SK-N-SH (cell line): ENCODE measurements around the gene CD68. TPM values are rescaled to one million over a fixed set of nuclear protein-coding genes. Genes with fewer than 3 reads are reported as not detected.

ENCODE experiments used
- CTCF ChIA-PET: fragments of 300-600, 350-600 bp; formaldehyde crosslinking; extraction: SDS; loops from one replicate; lab custom pipeline; 2021; lab: Yijun Ruan, JAX
- POLR2A ChIA-PET: fragments of 350-600 bp; sonication (Branson Sonifier 250); formaldehyde crosslinking; extraction: SDS; loops from one replicate; lab custom pipeline; 2020; ENCODE audit warnings: antibody characterized with exemption, inconsistent platforms; lab: Yijun Ruan, JAX
- DNase-seq: peaks from one replicate; pipeline ENCODE4 v3.0.0; 2012
- H2AFZ ChIP-seq: fragments of 200-600 bp; sonication (generic); 2 replicates; pipeline ENCODE4 v1.8.1; 2016; ENCODE audit warnings: antibody characterized with exemption, mild to moderate bottlenecking, low read depth
- H3F3A ChIP-seq: fragments of 200-600 bp; sonication (generic); replicated peaks from 2 replicates; pipeline ENCODE3; 2016; ENCODE audit warnings: antibody characterized with exemption, mild to moderate bottlenecking; ENCODE audit not compliant: insufficient read depth
- H3K27ac ChIP-seq, 2 experiments: fragments of 200-500 bp in 1 of 2; fragments of 200-600 bp in 1 of 2; sonication (Bioruptor generic) in 1 of 2; sonication (generic), shearing (Covaris generic) in 1 of 2; 2 replicates each; pipeline versions ENCODE4 v1.5.1 to v1.6.1; 2014 to 2016; ENCODE audit warnings: low read depth in 2 of 2, inconsistent platforms in 1 of 2, low read length in 1 of 2, mild to moderate bottlenecking in 1 of 2, mixed read lengths in 1 of 2
- H3K27me3 ChIP-seq: fragments of 200-600 bp; sonication (generic), shearing (Covaris generic); 2 replicates; pipeline ENCODE4 v1.6.1; 2016; ENCODE audit warnings: mixed run types; ENCODE audit not compliant: insufficient read depth
- H3K36me3 ChIP-seq, 2 experiments: fragments of 200-500 bp in 1 of 2; fragments of 200-600 bp in 1 of 2; sonication (Bioruptor generic) in 1 of 2; sonication (generic) in 1 of 2; replicated peaks in 1 of 2; 2 replicates each; pipeline versions ENCODE3 to v1.5.1; 2014 to 2016; ENCODE audit warnings: low read length in 1 of 2, mild to moderate bottlenecking in 1 of 2; ENCODE audit not compliant: insufficient read depth in 2 of 2, control insufficient read depth in 1 of 2
- H3K4me1 ChIP-seq, 2 experiments: fragments of 200-500 bp in 1 of 2; fragments of 200-600 bp in 1 of 2; sonication (Bioruptor generic) in 1 of 2; sonication (generic), shearing (Covaris generic) in 1 of 2; 2 replicates each; pipeline versions ENCODE4 v1.5.1 to v1.6.1; 2014 to 2016; ENCODE audit warnings: low read depth in 1 of 2, low read length in 1 of 2, mixed run types in 1 of 2; ENCODE audit not compliant: insufficient read depth in 2 of 2, control insufficient read depth in 1 of 2
- H3K4me2 ChIP-seq: fragments of 200-600 bp; sonication (generic), shearing (Covaris generic); 2 replicates; pipeline ENCODE4 v1.6.1; 2017; ENCODE audit warnings: mixed run types
- H3K4me3 ChIP-seq, 2 experiments: fragments of 200-500 bp in 1 of 2; fragments of 200-600 bp in 1 of 2; sonication (Bioruptor generic) in 1 of 2; sonication (generic), shearing (Covaris generic) in 1 of 2; 2 replicates each; pipeline versions ENCODE4 v1.5.1 to v1.8.1; 2014 to 2016; ENCODE audit warnings: low read depth in 2 of 2, inconsistent platforms in 1 of 2, low read length in 1 of 2, mild to moderate bottlenecking in 1 of 2, mixed read lengths in 1 of 2, moderate library complexity in 1 of 2
- H3K79me2 ChIP-seq: fragments of 200-600 bp; sonication (generic); 2 replicates; pipeline ENCODE4 v1.8.1; 2017; ENCODE audit warnings: mild to moderate bottlenecking; ENCODE audit not compliant: insufficient read depth
- H3K9ac ChIP-seq: fragments of 200-600 bp; sonication (generic); 2 replicates; pipeline ENCODE4 v1.6.1; 2017; ENCODE audit warnings: mixed run types
- H3K9me2 ChIP-seq: fragments of 200-600 bp; sonication (generic); 2 replicates; pipeline ENCODE4 v1.6.1; 2017; ENCODE audit warnings: mixed run types
- H3K9me3 ChIP-seq: fragments of 200-600 bp; sonication (generic); 2 replicates; pipeline ENCODE4 v1.6.1; 2017; ENCODE audit warnings: mixed run types, mild to moderate bottlenecking, moderate library complexity
- H4K20me1 ChIP-seq: fragments of 200-600 bp; sonication (generic); 2 replicates; pipeline ENCODE4 v1.6.1; 2017; ENCODE audit warnings: mild to moderate bottlenecking, mixed run types; ENCODE audit not compliant: insufficient read depth
- CHD2 ChIP-seq: fragments of 150-350 bp; IDR thresholded peaks from 2 replicates; pipeline ENCODE4 v1.6.1; 2018; ENCODE audit warnings: low read length; ENCODE audit not compliant: partially characterized antibody
- CTCF ChIP-seq: fragments of 200-600 bp; sonication (generic); IDR thresholded peaks from 2 replicates; pipeline ENCODE4 v1.6.1; 2017; ENCODE audit warnings: antibody characterized with exemption, mild to moderate bottlenecking, moderate library complexity
- EP300 ChIP-seq, 2 experiments: IDR thresholded peaks; 2 replicates each; pipeline versions ENCODE4 v1.4.0 to v1.6.1; 2012; ENCODE audit warnings: borderline replicate concordance in 1 of 2, low read depth in 1 of 2, low read length in 1 of 2
- FOXJ3 ChIP-seq: sonication (generic); formaldehyde crosslinking; IDR thresholded peaks from 2 replicates; pipeline ENCODE4 v1.5.1; 2020; ENCODE audit warnings: mild to moderate bottlenecking, missing genetic modification reagents
- MEF2A ChIP-seq: IDR thresholded peaks from 2 replicates; pipeline ENCODE4 v1.4.0; 2012; ENCODE audit warnings: low read depth, borderline replicate concordance
- MXI1 ChIP-seq: IDR thresholded peaks from 2 replicates; pipeline ENCODE4 v1.6.1; 2012; ENCODE audit warnings: mild to moderate bottlenecking, low read depth, low read length, improper control_type of control experiment
- NRF1 ChIP-seq: IDR thresholded peaks from 2 replicates; pipeline ENCODE4 v1.6.1; 2012; ENCODE audit warnings: low read depth, mild to moderate bottlenecking, low read length
- RAD21 ChIP-seq: IDR thresholded peaks from 2 replicates; pipeline ENCODE4 v1.6.1; 2012; ENCODE audit warnings: mild to moderate bottlenecking, low read length
- RCOR1 ChIP-seq: fragments of 150-350 bp; IDR thresholded peaks from 2 replicates; pipeline ENCODE4 v1.6.1; 2017; ENCODE audit warnings: antibody characterized with exemption, low read length
- SIN3A ChIP-seq: IDR thresholded peaks from 2 replicates; pipeline ENCODE4 v1.6.1; 2012; ENCODE audit warnings: low read depth, mild to moderate bottlenecking, low read length, moderate library complexity, borderline replicate concordance
- SMC3 ChIP-seq: IDR thresholded peaks from 2 replicates; pipeline ENCODE4 v1.6.1; 2012; ENCODE audit warnings: low read depth, low read length, improper control_type of control experiment
- YY1 ChIP-seq: IDR thresholded peaks from 2 replicates; pipeline ENCODE4 v1.4.0; 2012; ENCODE audit warnings: low read depth, mild to moderate bottlenecking
- WGBS: methylation state at CpG from one replicate; pipeline ENCODE4 v1.1.6; 2017; ENCODE audit warnings: low lambda C conversion rate; 5-methylcytosine and 5-hydroxymethylcytosine counted together
- polyA plus RNA-seq, 3 experiments: library from polyadenylated mRNA; depleted of rRNA; stranded (reverse); fragments of >200 nt; gene quantifications; 2 replicates each; pipeline ENCODE4 v1.2.3, GENCODE V29; 2012
- TF ChIP-seq, protein P1 (sequence below): fragments of 150-350 bp; IDR thresholded peaks from 2 replicates; pipeline ENCODE4 v1.6.1; 2017; ENCODE audit warnings: antibody characterized with exemption, low read length, low read depth, borderline replicate concordance
- TF ChIP-seq, protein P2 (sequence below): IDR thresholded peaks from 2 replicates; pipeline ENCODE4; 2012

The CD68 gene
- polyA plus RNA-seq, 1 of the 3 experiments (the other 2 are of a cell fraction), result 62.4 TPM

GRCh38 chr17:7555320-7555948 lies 24.0 kb upstream of the CD68 start:
- no peaks in the 10 kb centered on the region for H3K9me3 ChIP-seq
- POLR2A ChIA-PET, result no interaction called here
- H3K9me2 ChIP-seq, result no peaks in the 10 kb centered on the region
- H3K27me3 ChIP-seq, result no peaks in the 10 kb centered on the region
- H3K9ac ChIP-seq, result no peak overlapping the region
- H2AFZ ChIP-seq, result no peak overlapping the region
- WGBS, result 75% methylated on average over 10 of the region's 10 CpGs
- H3K4me2 ChIP-seq, result no peak overlapping the region
- H4K20me1 ChIP-seq, result no peaks in the 10 kb centered on the region
- no peak overlapping the region for H3K4me3 ChIP-seq
- peak; percentile 32; the same call in 1 of the 2 replicates for TF ChIP-seq CTCF
- no peak for TF ChIP-seq MEF2A
- no peaks in the 10 kb centered on the region for H3F3A ChIP-seq
- CTCF ChIA-PET, result interaction anchor here (1.0 to 10.7 kb wide), 2 partner anchors 44 to 118 kb away, joined by 3 to 236 read pairs; no protein-coding TSS in a partner anchor
- DNase-seq, result no peak
- no peak overlapping the region for H3K27ac ChIP-seq
- H3K79me2 ChIP-seq, result no peaks in the 10 kb centered on the region
- peaks cover 0 to 4% of the 10 kb centered on the region in 2 experiments for H3K36me3 ChIP-seq
- H3K4me1 ChIP-seq, result peaks cover 9 to 33% of the 10 kb centered on the region in 2 experiments; a peak in 3 of 4 replicates

DNA sequence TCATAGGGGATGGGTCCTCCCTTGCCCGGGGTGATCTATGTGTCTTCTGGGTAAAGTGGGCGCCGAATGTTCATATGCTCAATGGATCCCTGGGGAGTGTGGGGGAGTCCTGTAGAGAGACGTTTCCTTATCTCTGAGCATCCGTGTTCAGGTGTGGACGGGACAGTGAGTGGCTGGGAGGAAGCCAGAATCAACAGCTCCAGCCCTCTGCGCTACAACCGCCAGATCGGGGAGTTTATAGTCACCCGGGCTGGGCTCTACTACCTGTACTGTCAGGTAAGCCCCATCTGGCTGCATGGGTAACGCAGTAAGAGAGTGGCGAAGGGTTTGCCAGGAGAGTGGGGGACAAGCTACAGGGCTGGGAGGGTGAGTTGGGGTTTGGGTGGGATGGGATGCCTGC lies 22.8 kb upstream of the CD68 start:
- H4K20me1 ChIP-seq, result no peaks in the 10 kb centered on the region
- DNase-seq, result no peak
- WGBS, result 97% methylated on average over 12 of the region's 12 CpGs
- H3K4me2 ChIP-seq, result no peak overlapping the region
- TF ChIP-seq FOXJ3 (CRISPR knock-in tag), result no peak
- no peak for TF ChIP-seq SMC3
- no peak for TF ChIP-seq NRF1
- TF ChIP-seq RCOR1, result no peak
- H3K9ac ChIP-seq, result no peak overlapping the region
- H3F3A ChIP-seq, result peaks cover 8% of the 10 kb centered on the region
- no peak overlapping the region for H2AFZ ChIP-seq
- H3K79me2 ChIP-seq, result no peaks in the 10 kb centered on the region
- peaks cover 0 to 4% of the 10 kb centered on the region in 2 experiments for H3K36me3 ChIP-seq
- POLR2A ChIA-PET, result no interaction called here
- H3K27me3 ChIP-seq, result no peaks in the 10 kb centered on the region
- H3K9me2 ChIP-seq, result no peaks in the 10 kb centered on the region
- peaks cover 12 to 37% of the 10 kb centered on the region in 2 experiments; a peak in 3 of 4 replicates for H3K4me1 ChIP-seq
- no peak overlapping the region for H3K4me3 ChIP-seq
- CTCF ChIA-PET, result interaction anchor here (1.5 to 10.7 kb wide), 3 partner anchors 15 to 45 kb away, joined by 3 to 236 read pairs (median 6); no protein-coding TSS in a partner anchor
- no peak overlapping the region for H3K27ac ChIP-seq
- H3K9me3 ChIP-seq, result no peaks in the 10 kb centered on the region

- Histone ChIP-seq H3K27me3 (no peaks in the 10 kb centered on the region), H2AFZ (no peak overlapping the region), H3K36me3 (peaks cover 0 to 4% of the 10 kb centered on the region in 2 experiments), H4K20me1 (no peaks in the 10 kb centered on the region), H3K9me2 (no peaks in the 10 kb centered on the region), H3K9ac (no peak overlapping the region), H3K4me3 (no peak overlapping the region), H3K4me1 (peaks cover 12 to 37% of the 10 kb centered on the region in 2 experiments; a peak in 3 of 4 replicates), H3K4me2 (no peak overlapping the region), H3K27ac (peak overlapping the region in 1 of 2 experiments; percentile 68; a peak in 2 of 4 replicates), H3F3A (peaks cover 8% of the 10 kb centered on the region), H3K9me3 (no peaks in the 10 kb centered on the region), H3K79me2 (peaks cover 5% of the 10 kb centered on the region)
- ChIA-PET POLR2A (interaction anchor here (1.0 to 1.2 kb wide), 3 partner anchors 42 to 300 kb away, joined by 3 read pairs; partner anchors contain the start of gene NAA38), CTCF (interaction anchor here (0.8 to 10.7 kb wide), 6 partner anchors 9 to 201 kb away, joined by 3 to 236 read pairs (median 5); partner anchors contain the start of gene TNFSF12)
- no peak for DNase-seq
- WGBS, result 89% methylated on average over 10 of the region's 19 CpGs
- TF ChIP-seq, protein P1, sequence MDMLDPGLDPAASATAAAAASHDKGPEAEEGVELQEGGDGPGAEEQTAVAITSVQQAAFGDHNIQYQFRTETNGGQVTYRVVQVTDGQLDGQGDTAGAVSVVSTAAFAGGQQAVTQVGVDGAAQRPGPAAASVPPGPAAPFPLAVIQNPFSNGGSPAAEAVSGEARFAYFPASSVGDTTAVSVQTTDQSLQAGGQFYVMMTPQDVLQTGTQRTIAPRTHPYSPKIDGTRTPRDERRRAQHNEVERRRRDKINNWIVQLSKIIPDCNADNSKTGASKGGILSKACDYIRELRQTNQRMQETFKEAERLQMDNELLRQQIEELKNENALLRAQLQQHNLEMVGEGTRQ, result no peak
- no peak for TF ChIP-seq MXI1
- TF ChIP-seq SIN3A, result no peak
- no peak for TF ChIP-seq SMC3
- TF ChIP-seq CHD2, result no peak
- no peak for TF ChIP-seq YY1
- no peak for TF ChIP-seq RAD21
- TF ChIP-seq EP300 (IDR thresholded peaks at IDR 0.05; ENCODE audit: borderline replicate concordance in 1 of 2, low read depth in 1 of 2, low read length in 1 of 2), result no peak
- TF ChIP-seq, protein P2, sequence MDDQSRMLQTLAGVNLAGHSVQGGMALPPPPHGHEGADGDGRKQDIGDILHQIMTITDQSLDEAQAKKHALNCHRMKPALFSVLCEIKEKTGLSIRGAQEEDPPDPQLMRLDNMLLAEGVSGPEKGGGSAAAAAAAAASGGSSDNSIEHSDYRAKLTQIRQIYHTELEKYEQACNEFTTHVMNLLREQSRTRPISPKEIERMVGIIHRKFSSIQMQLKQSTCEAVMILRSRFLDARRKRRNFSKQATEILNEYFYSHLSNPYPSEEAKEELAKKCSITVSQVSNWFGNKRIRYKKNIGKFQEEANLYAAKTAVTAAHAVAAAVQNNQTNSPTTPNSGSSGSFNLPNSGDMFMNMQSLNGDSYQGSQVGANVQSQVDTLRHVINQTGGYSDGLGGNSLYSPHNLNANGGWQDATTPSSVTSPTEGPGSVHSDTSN, result no peak
Measured at GRCh38 chr17:7557147-7557764, 22.2 kb upstream of the CD68 start.
